SK-N-SH (cell line): ENCODE data around the gene AACS. TPM values are rescaled to one million over a fixed set of nuclear protein-coding genes. Genes with fewer than 3 reads are reported as not detected.
A peak's percentile ranks its signal among the peaks of the same experiment; 100 is the strongest.

Source experiments
- CTCF ChIA-PET: fragments of 300-600, 350-600 bp; formaldehyde crosslinking; extraction: SDS; loops from one replicate; lab custom pipeline; 2021; lab: Yijun Ruan, JAX
- POLR2A ChIA-PET: fragments of 350-600 bp; sonication (Branson Sonifier 250); formaldehyde crosslinking; extraction: SDS; loops from one replicate; lab custom pipeline; 2020; ENCODE audit warnings: antibody characterized with exemption, inconsistent platforms; lab: Yijun Ruan, JAX
- DNase-seq: peaks from one replicate; pipeline ENCODE4 v3.0.0; 2012
- H2AFZ ChIP-seq: fragments of 200-600 bp; sonication (generic); 2 replicates; pipeline ENCODE4 v1.8.1; 2016; ENCODE audit warnings: antibody characterized with exemption, mild to moderate bottlenecking, low read depth
- H3F3A ChIP-seq: fragments of 200-600 bp; sonication (generic); replicated peaks from 2 replicates; pipeline ENCODE3; 2016; ENCODE audit warnings: antibody characterized with exemption, mild to moderate bottlenecking; ENCODE audit not compliant: insufficient read depth
- H3K27ac ChIP-seq, 2 experiments: fragments of 200-500 bp in 1 of 2; fragments of 200-600 bp in 1 of 2; sonication (Bioruptor generic) in 1 of 2; sonication (generic), shearing (Covaris generic) in 1 of 2; 2 replicates each; pipeline versions ENCODE4 v1.5.1 to v1.6.1; 2014 to 2016; ENCODE audit warnings: low read depth in 2 of 2, inconsistent platforms in 1 of 2, low read length in 1 of 2, mild to moderate bottlenecking in 1 of 2, mixed read lengths in 1 of 2
- H3K27me3 ChIP-seq: fragments of 200-600 bp; sonication (generic), shearing (Covaris generic); 2 replicates; pipeline ENCODE4 v1.6.1; 2016; ENCODE audit warnings: mixed run types; ENCODE audit not compliant: insufficient read depth
- H3K36me3 ChIP-seq, 2 experiments: fragments of 200-500 bp in 1 of 2; fragments of 200-600 bp in 1 of 2; sonication (Bioruptor generic) in 1 of 2; sonication (generic) in 1 of 2; replicated peaks in 1 of 2; 2 replicates each; pipeline versions ENCODE3 to v1.5.1; 2014 to 2016; ENCODE audit warnings: low read length in 1 of 2, mild to moderate bottlenecking in 1 of 2; ENCODE audit not compliant: insufficient read depth in 2 of 2, control insufficient read depth in 1 of 2
- H3K4me1 ChIP-seq, 2 experiments: fragments of 200-500 bp in 1 of 2; fragments of 200-600 bp in 1 of 2; sonication (Bioruptor generic) in 1 of 2; sonication (generic), shearing (Covaris generic) in 1 of 2; 2 replicates each; pipeline versions ENCODE4 v1.5.1 to v1.6.1; 2014 to 2016; ENCODE audit warnings: low read depth in 1 of 2, low read length in 1 of 2, mixed run types in 1 of 2; ENCODE audit not compliant: insufficient read depth in 2 of 2, control insufficient read depth in 1 of 2
- H3K4me2 ChIP-seq: fragments of 200-600 bp; sonication (generic), shearing (Covaris generic); 2 replicates; pipeline ENCODE4 v1.6.1; 2017; ENCODE audit warnings: mixed run types
- H3K4me3 ChIP-seq, 2 experiments: fragments of 200-500 bp in 1 of 2; fragments of 200-600 bp in 1 of 2; sonication (Bioruptor generic) in 1 of 2; sonication (generic), shearing (Covaris generic) in 1 of 2; 2 replicates each; pipeline versions ENCODE4 v1.5.1 to v1.8.1; 2014 to 2016; ENCODE audit warnings: low read depth in 2 of 2, inconsistent platforms in 1 of 2, low read length in 1 of 2, mild to moderate bottlenecking in 1 of 2, mixed read lengths in 1 of 2, moderate library complexity in 1 of 2
- H3K79me2 ChIP-seq: fragments of 200-600 bp; sonication (generic); 2 replicates; pipeline ENCODE4 v1.8.1; 2017; ENCODE audit warnings: mild to moderate bottlenecking; ENCODE audit not compliant: insufficient read depth
- H3K9ac ChIP-seq: fragments of 200-600 bp; sonication (generic); 2 replicates; pipeline ENCODE4 v1.6.1; 2017; ENCODE audit warnings: mixed run types
- H3K9me2 ChIP-seq: fragments of 200-600 bp; sonication (generic); 2 replicates; pipeline ENCODE4 v1.6.1; 2017; ENCODE audit warnings: mixed run types
- H3K9me3 ChIP-seq: fragments of 200-600 bp; sonication (generic); 2 replicates; pipeline ENCODE4 v1.6.1; 2017; ENCODE audit warnings: mixed run types, mild to moderate bottlenecking, moderate library complexity
- H4K20me1 ChIP-seq: fragments of 200-600 bp; sonication (generic); 2 replicates; pipeline ENCODE4 v1.6.1; 2017; ENCODE audit warnings: mild to moderate bottlenecking, mixed run types; ENCODE audit not compliant: insufficient read depth
- CHD2 ChIP-seq: fragments of 150-350 bp; IDR thresholded peaks from 2 replicates; pipeline ENCODE4 v1.6.1; 2018; ENCODE audit warnings: low read length; ENCODE audit not compliant: partially characterized antibody
- ELF1 ChIP-seq: IDR thresholded peaks from 2 replicates; pipeline ENCODE4 v1.4.0; 2012
- EP300 ChIP-seq, 2 experiments: IDR thresholded peaks; 2 replicates each; pipeline versions ENCODE4 v1.4.0 to v1.6.1; 2012; ENCODE audit warnings: borderline replicate concordance in 1 of 2, low read depth in 1 of 2, low read length in 1 of 2
- EZH2phosphoT487 ChIP-seq: fragments of 200-600 bp; sonication (generic); IDR thresholded peaks from 2 replicates; pipeline ENCODE4 v1.6.1; 2017; ENCODE audit warnings: low read depth, mixed run types, mild to moderate bottlenecking, antibody characterized with exemption, moderate library complexity, borderline replicate concordance
- FOSL2 ChIP-seq: IDR thresholded peaks from 2 replicates; pipeline ENCODE4 v1.4.0; 2012; ENCODE audit warnings: low read depth, mild to moderate bottlenecking, moderate library complexity, borderline replicate concordance
- GABPA ChIP-seq: IDR thresholded peaks from 2 replicates; pipeline ENCODE4 v1.4.0; 2012; ENCODE audit warnings: low read depth, mild to moderate bottlenecking
- GATA2 ChIP-seq: sonication (generic); formaldehyde crosslinking; IDR thresholded peaks from 2 replicates; pipeline ENCODE4 v1.5.0; 2020; ENCODE audit warnings: mild to moderate bottlenecking, missing genetic modification reagents
- MAX ChIP-seq: IDR thresholded peaks from 2 replicates; pipeline ENCODE4 v1.4.0; 2012; ENCODE audit warnings: low read depth
- MEF2A ChIP-seq: IDR thresholded peaks from 2 replicates; pipeline ENCODE4 v1.4.0; 2012; ENCODE audit warnings: low read depth, borderline replicate concordance
- NRF1 ChIP-seq: IDR thresholded peaks from 2 replicates; pipeline ENCODE4 v1.6.1; 2012; ENCODE audit warnings: low read depth, mild to moderate bottlenecking, low read length
- PBX3 ChIP-seq: IDR thresholded peaks from 2 replicates; pipeline ENCODE4; 2012
- POLR2AphosphoS5 ChIP-seq: IDR thresholded peaks from 2 replicates; pipeline ENCODE4 v1.6.1; 2012; ENCODE audit warnings: low read depth, low read length
- RAD21 ChIP-seq: IDR thresholded peaks from 2 replicates; pipeline ENCODE4 v1.6.1; 2012; ENCODE audit warnings: mild to moderate bottlenecking, low read length
- RXRA ChIP-seq: IDR thresholded peaks from 2 replicates; pipeline ENCODE4 v1.4.0; 2012; ENCODE audit warnings: low read depth, mild to moderate bottlenecking, borderline replicate concordance
- SIN3A ChIP-seq: IDR thresholded peaks from 2 replicates; pipeline ENCODE4 v1.6.1; 2012; ENCODE audit warnings: low read depth, mild to moderate bottlenecking, low read length, moderate library complexity, borderline replicate concordance
- TAF1 ChIP-seq: IDR thresholded peaks from 2 replicates; pipeline ENCODE4 v1.6.1; 2012; ENCODE audit warnings: low read depth, mild to moderate bottlenecking, low read length, moderate library complexity, borderline replicate concordance
- ZBTB33 ChIP-seq: IDR thresholded peaks from 2 replicates; pipeline ENCODE4 v1.4.0; 2012; ENCODE audit warnings: low read depth, borderline replicate concordance
- WGBS: methylation state at CpG from one replicate; pipeline ENCODE4 v1.1.6; 2017; ENCODE audit warnings: low lambda C conversion rate; 5-methylcytosine and 5-hydroxymethylcytosine counted together
- polyA plus RNA-seq, 3 experiments: library from polyadenylated mRNA; depleted of rRNA; stranded (reverse); fragments of >200 nt; gene quantifications; 2 replicates each; pipeline ENCODE4 v1.2.3, GENCODE V29; 2012

The AACS gene
- polyA plus RNA-seq, 1 of the 3 experiments (the other 2 are of a cell fraction): 17.3 TPM

- no peaks in the 10 kb centered on the region for H3K79me2 ChIP-seq
- ChIA-PET POLR2A (interaction anchor here (0.6 to 1.9 kb wide), 5 partner anchors 15 to 110 kb away, joined by 4 to 11 read pairs (median 7); partner anchors contain the start of gene BRI3BP), CTCF (interaction anchor here (1.0 to 2.1 kb wide), 5 partner anchors 13 to 142 kb away, joined by 3 to 8 read pairs (median 5); partner anchors contain the start of gene AACS)
- DNase-seq: no peak
- H3K4me1 ChIP-seq: no peaks in the 10 kb centered on the region; a peak in 1 of 4 replicates
- no peak overlapping the region; the same call in 1 of the 2 replicates for H3K9ac ChIP-seq
- peak overlapping the region; percentile 59 to 79 for H3K4me3 ChIP-seq
- no peaks in the 10 kb centered on the region for H4K20me1 ChIP-seq
- no peaks in the 10 kb centered on the region for H3K9me2 ChIP-seq
- H3K9me3 ChIP-seq: no peaks in the 10 kb centered on the region
- H3K4me2 ChIP-seq: peak overlapping the region; percentile 90
- no peaks in the 10 kb centered on the region for H3K36me3 ChIP-seq
- WGBS: 44% methylated on average over 15 of the region's 15 CpGs
- peak overlapping the region; percentile 89; the same call in 1 of the 2 replicates for H2AFZ ChIP-seq
- no peaks in the 10 kb centered on the region for H3F3A ChIP-seq
- H3K27ac ChIP-seq: peak overlapping the region in 1 of 2 experiments; percentile 28; a peak in 1 of 4 replicates
- H3K27me3 ChIP-seq: no peaks in the 10 kb centered on the region
- TF ChIP-seq NRF1 (no peak), CHD2 (no peak), EP300 (IDR thresholded peaks at IDR 0.05; ENCODE audit: borderline replicate concordance in 1 of 2, low read depth in 1 of 2, low read length in 1 of 2) (no peak), FOSL2 (no peak), MAX (no peak; the same call in 1 of the 2 replicates), SIN3A (no peak), PBX3 (no peak), POLR2AphosphoS5 (no peak), ELF1 (no peak), GATA2 (CRISPR knock-in tag) (no peak), RXRA (no peak), ZBTB33 (no peak), RAD21 (no peak), EZH2phosphoT487 (no peak)
- TF ChIP-seq, all 33 proteins: peak for 0
These were observed 16.2 kb upstream of the AACS start for GRCh38 chr12:125049093-125049458.

- TF ChIP-seq MAX (no peak), GABPA (no peak), TAF1 (no peak), MEF2A (no peak)
- no peak overlapping the region for H3K4me2 ChIP-seq
- DNase-seq: no peak
- no peak overlapping the region for H3K4me3 ChIP-seq
- H3K4me1 ChIP-seq: no peaks in the 10 kb centered on the region; a peak in 1 of 4 replicates
- H3F3A ChIP-seq: no peaks in the 10 kb centered on the region
- H3K36me3 ChIP-seq: no peaks in the 10 kb centered on the region
- no peaks in the 10 kb centered on the region for H3K79me2 ChIP-seq
- ChIA-PET CTCF (interaction anchor here (1.2 to 2.1 kb wide), 3 partner anchors 15 to 143 kb away, joined by 3 to 8 read pairs (median 4); partner anchors contain the start of gene AACS), POLR2A (interaction anchor here (0.9 to 1.9 kb wide), 4 partner anchors 14 to 113 kb away, joined by 3 to 11 read pairs (median 4); no protein-coding TSS in a partner anchor)
- no peaks in the 10 kb centered on the region for H3K9me2 ChIP-seq
- H2AFZ ChIP-seq: peak overlapping the region; percentile 96; the same call in 1 of the 2 replicates
- H3K9me3 ChIP-seq: no peaks in the 10 kb centered on the region
- no peak overlapping the region for H3K9ac ChIP-seq
- WGBS: 95% methylated on average over 10 of the region's 10 CpGs
- H3K27ac ChIP-seq: no peak overlapping the region
- no peaks in the 10 kb centered on the region for H4K20me1 ChIP-seq
- no peaks in the 10 kb centered on the region for H3K27me3 ChIP-seq
These were observed 14.8 kb upstream of the AACS start for GRCh38 chr12:125050446-125050845.
